ENCODE data around the gene PLEK2. TPM values are rescaled to one million over a fixed set of nuclear protein-coding genes. Genes with fewer than 3 reads are reported as not detected.
A peak's percentile ranks its signal among the peaks of the same experiment; 100 is the strongest.

The PLEK2 gene
- total RNA-seq, 5 donors from 2014 or later (not counting 1 experiment from before 2014, with no cell fraction given): 0.79 to 4.0 (median 3.5) TPM

DNA sequence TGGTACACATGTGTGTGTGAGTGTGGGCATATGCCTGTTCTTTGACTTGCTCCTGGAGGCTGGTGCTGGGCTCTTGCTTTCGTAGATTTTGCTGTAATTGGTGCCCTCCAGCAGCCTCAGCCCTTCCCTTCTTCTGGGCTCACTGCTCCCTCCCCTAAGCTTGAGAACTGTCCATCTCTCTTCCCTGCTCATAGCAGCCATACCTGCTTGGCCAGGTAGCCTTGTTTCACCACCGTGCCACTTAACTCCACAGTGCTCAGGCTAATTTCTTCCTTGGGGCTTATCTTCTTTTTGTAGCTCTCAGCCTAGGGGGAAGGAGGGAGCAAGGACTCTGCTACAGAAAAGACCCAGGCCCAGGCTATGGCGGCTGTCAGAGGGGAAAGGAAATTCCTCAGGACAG is 19.8 kb downstream of the PLEK2 start:
- ChIA-PET POLR2A (no interaction called here), CTCF (no interaction called here)
- Mint-ChIP-seq H3K9me3 (no peaks in the 10 kb centered on the region), H3K4me3 (no peak overlapping the region), H3K4me1 (peaks cover 7 to 16% (median 16%) of the 10 kb centered on the region in 3 donors), H3K27ac (no peak overlapping the region), H3K27me3 (no peaks in the 10 kb centered on the region), H3K36me3 (peaks cover 10% of the 10 kb centered on the region)
- ATAC-seq (replicated peaks in 1 of 4) (no peak), DNase-seq (no peak)
- Histone ChIP-seq H3K27me3 (replicated peaks in 1 of 2; ENCODE audit: control insufficient read depth in 2 of 2, extremely low read depth in 1 of 2, insufficient read depth in 2 of 2, low read length in 1 of 2) (no peaks in the 10 kb centered on the region), H3K4me1 (ENCODE audit: control insufficient read depth in 1 of 2, extremely low read depth in 1 of 2, insufficient read depth in 2 of 2, low read length in 2 of 2) (peaks cover 5 to 8% of the 10 kb centered on the region in 2 experiments), H3K4me3 (ENCODE audit: control insufficient read depth in 1 of 2, extremely low read depth in 1 of 2, low read length in 1 of 2) (no peak overlapping the region), H3K27ac (ENCODE audit: low read length) (no peak overlapping the region), H3K9me3 (no peaks in the 10 kb centered on the region), H3K36me3 (ENCODE audit: control insufficient read depth in 2 of 2, extremely low read depth in 1 of 2, insufficient read depth in 1 of 2, low read length in 1 of 2) (no peaks in the 10 kb centered on the region)
- 70% methylated on average over 2 of the region's 3 CpGs for WGBS (ENCODE audit: insufficient coverage)

DNA sequence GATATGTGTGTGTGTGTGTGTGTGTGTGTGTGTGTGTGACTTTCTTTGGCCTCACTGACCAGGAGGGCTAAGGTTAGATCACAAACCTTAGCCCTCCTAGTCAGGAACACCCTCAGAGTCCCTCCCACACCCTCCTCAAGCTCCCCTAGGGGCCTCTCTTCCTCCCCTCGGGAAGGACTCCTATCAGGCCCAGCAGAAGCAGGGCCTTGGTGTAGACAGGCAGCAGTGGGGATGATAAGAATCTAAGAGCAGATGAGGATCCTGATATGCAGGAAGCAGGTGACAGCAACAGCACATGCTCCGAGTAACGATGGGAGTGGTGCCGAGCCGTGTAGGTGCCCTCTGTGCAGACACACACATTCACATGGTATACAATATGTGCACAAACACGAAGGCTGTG is 20.7 kb downstream of the PLEK2 start:
- peaks cover 0 to 6% of the 10 kb centered on the region in 2 donors for H3K36me3 ChIP-seq (ENCODE audit: control insufficient read depth in 2 of 2, extremely low read depth in 1 of 2, insufficient read depth in 1 of 2, low read length in 1 of 2)
- Mint-ChIP-seq H3K27ac (no peak overlapping the region), H3K9me3 (no peaks in the 10 kb centered on the region), H3K36me3 (peaks cover 17% of the 10 kb centered on the region), H3K4me3 (no peak overlapping the region), H3K4me1 (peaks cover 7 to 16% (median 16%) of the 10 kb centered on the region in 3 donors), H3K27me3 (no peaks in the 10 kb centered on the region)
- no peak overlapping the region for H3K4me3 ChIP-seq (ENCODE audit: control insufficient read depth in 1 of 2, extremely low read depth in 1 of 2, low read length in 1 of 2)
- CTCF ChIA-PET: no interaction called here
- POLR2A ChIA-PET: interaction anchor here in 1 of 2 donors (0.6 kb wide), 1 partner anchor 264 kb away, joined by 4 read pairs; no protein-coding TSS in a partner anchor
- 14% methylated on average over 1 of the region's 6 CpGs for WGBS (ENCODE audit: insufficient coverage)
- ATAC-seq (replicated peaks in 1 of 4) (peak in 3 of 4 experiments; percentile 40 to 47 (median 44)), DNase-seq (peak in 1 of 35 experiments; percentile 7)
- no peaks in the 10 kb centered on the region for H3K27me3 ChIP-seq (replicated peaks in 1 of 2; ENCODE audit: control insufficient read depth in 2 of 2, extremely low read depth in 1 of 2, insufficient read depth in 2 of 2, low read length in 1 of 2)
- no peak overlapping the region for H3K27ac ChIP-seq (ENCODE audit: low read length)
- peaks cover 5 to 8% of the 10 kb centered on the region in 2 experiments for H3K4me1 ChIP-seq (ENCODE audit: control insufficient read depth in 1 of 2, extremely low read depth in 1 of 2, insufficient read depth in 2 of 2, low read length in 2 of 2)
- H3K9me3 ChIP-seq: no peaks in the 10 kb centered on the region

DNA sequence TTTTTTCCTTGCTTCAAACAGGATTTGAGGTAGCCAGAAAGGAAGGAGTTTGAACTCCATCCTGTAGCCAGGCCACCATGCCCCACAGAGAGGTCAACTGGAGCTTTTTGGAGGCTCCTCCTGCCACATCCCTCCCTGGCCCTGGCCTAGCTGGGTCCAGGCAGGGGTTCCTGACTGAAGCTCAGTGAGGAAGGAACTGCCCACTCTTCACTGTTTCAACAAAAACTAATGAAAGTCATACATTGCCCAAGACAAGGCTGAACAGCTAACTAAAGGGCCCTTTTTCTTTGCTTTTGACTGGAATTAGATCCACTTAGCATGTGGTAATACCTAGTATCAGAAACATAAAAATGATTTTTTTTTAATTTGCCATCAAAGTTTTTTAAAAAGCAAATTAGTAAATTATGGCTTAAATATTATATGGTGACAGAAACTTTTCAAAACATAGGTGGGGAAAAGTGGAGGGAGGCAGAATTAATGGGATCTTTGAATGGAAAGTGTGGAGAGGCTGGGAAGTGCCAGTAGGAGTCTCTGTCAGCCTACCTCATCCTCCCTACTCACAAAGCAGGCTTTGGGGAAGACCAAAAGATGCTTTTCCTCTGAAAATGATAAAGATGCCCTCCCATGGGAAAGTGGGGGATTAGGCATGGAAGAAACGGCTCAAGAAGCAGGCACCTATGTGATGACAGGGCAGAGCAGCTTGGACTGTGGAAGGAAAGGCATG is 22.0 kb downstream of the PLEK2 start:
- peaks cover 7 to 16% (median 16%) of the 10 kb centered on the region in 3 donors for H3K4me1 Mint-ChIP-seq
- WGBS (ENCODE audit: insufficient coverage): 71% methylated on average over 1 of the region's 1 CpG
- no peak overlapping the region for H3K4me3 ChIP-seq (ENCODE audit: control insufficient read depth in 1 of 2, extremely low read depth in 1 of 2, low read length in 1 of 2)
- H3K4me3 Mint-ChIP-seq: no peak overlapping the region
- DNase-seq (no peak), ATAC-seq (replicated peaks in 1 of 4) (no peak)
- no peak overlapping the region for H3K27ac Mint-ChIP-seq
- no peaks in the 10 kb centered on the region for H3K27me3 Mint-ChIP-seq
- peaks cover 5 to 8% of the 10 kb centered on the region in 2 experiments for H3K4me1 ChIP-seq (ENCODE audit: control insufficient read depth in 1 of 2, extremely low read depth in 1 of 2, insufficient read depth in 2 of 2, low read length in 2 of 2)
- no peak overlapping the region for H3K27ac ChIP-seq (ENCODE audit: low read length)
- no peaks in the 10 kb centered on the region for H3K9me3 ChIP-seq
- ChIA-PET POLR2A (interaction anchor here in 1 of 2 donors (0.6 kb wide), 1 partner anchor 13 kb away, joined by 5 read pairs; no protein-coding TSS in a partner anchor), CTCF (no interaction called here)
- no peaks in the 10 kb centered on the region for H3K9me3 Mint-ChIP-seq
- peaks cover 0 to 17% of the 10 kb centered on the region in 2 donors for H3K36me3 ChIP-seq (ENCODE audit: control insufficient read depth in 2 of 2, extremely low read depth in 1 of 2, insufficient read depth in 1 of 2, low read length in 1 of 2)
- peaks cover 25% of the 10 kb centered on the region for H3K36me3 Mint-ChIP-seq
- H3K27me3 ChIP-seq (replicated peaks in 1 of 2; ENCODE audit: control insufficient read depth in 2 of 2, extremely low read depth in 1 of 2, insufficient read depth in 2 of 2, low read length in 1 of 2): no peaks in the 10 kb centered on the region

DNA sequence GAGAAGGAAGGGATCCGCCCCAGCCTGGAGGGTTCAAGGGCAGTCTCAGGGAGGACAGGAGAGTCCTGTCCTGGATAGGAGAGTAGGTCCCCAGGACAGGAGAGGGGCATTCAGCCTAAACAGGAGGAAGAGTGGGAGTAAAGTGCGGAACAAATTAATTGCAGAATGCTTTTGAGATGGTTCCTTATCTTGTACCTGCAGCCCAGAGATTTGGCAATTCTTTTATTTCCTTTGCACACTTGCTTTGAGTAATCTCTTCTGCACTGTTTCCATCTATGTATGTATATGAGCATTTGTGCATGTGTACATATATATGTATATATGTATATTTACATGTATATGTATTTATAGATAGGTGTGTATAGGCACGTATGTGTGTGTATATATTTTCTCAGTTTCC is 22.7 kb downstream of the PLEK2 start:
- Histone ChIP-seq H3K36me3 (ENCODE audit: control insufficient read depth in 2 of 2, extremely low read depth in 1 of 2, insufficient read depth in 1 of 2, low read length in 1 of 2) (peaks cover 0 to 24% of the 10 kb centered on the region in 2 donors), H3K4me3 (ENCODE audit: control insufficient read depth in 1 of 2, extremely low read depth in 1 of 2, low read length in 1 of 2) (no peak overlapping the region), H3K27me3 (replicated peaks in 1 of 2; ENCODE audit: control insufficient read depth in 2 of 2, extremely low read depth in 1 of 2, insufficient read depth in 2 of 2, low read length in 1 of 2) (no peaks in the 10 kb centered on the region), H3K9me3 (no peaks in the 10 kb centered on the region), H3K27ac (ENCODE audit: low read length) (no peak overlapping the region), H3K4me1 (ENCODE audit: control insufficient read depth in 1 of 2, extremely low read depth in 1 of 2, insufficient read depth in 2 of 2, low read length in 2 of 2) (peaks cover 5 to 8% of the 10 kb centered on the region in 2 experiments)
- ATAC-seq (replicated peaks in 1 of 4) (no peak), DNase-seq (no peak)
- H3K36me3 Mint-ChIP-seq: peaks cover 32% of the 10 kb centered on the region
- no peaks in the 10 kb centered on the region for H3K9me3 Mint-ChIP-seq
- H3K27ac Mint-ChIP-seq: no peak overlapping the region
- WGBS (ENCODE audit: insufficient coverage): no CpG with 5 or more reads among the region's 3 CpGs
- CTCF ChIA-PET: no interaction called here
- H3K27me3 Mint-ChIP-seq: no peaks in the 10 kb centered on the region
- POLR2A ChIA-PET: no interaction called here
- peaks cover 7 to 16% (median 16%) of the 10 kb centered on the region in 3 donors for H3K4me1 Mint-ChIP-seq
- no peak overlapping the region for H3K4me3 Mint-ChIP-seq

DNA sequence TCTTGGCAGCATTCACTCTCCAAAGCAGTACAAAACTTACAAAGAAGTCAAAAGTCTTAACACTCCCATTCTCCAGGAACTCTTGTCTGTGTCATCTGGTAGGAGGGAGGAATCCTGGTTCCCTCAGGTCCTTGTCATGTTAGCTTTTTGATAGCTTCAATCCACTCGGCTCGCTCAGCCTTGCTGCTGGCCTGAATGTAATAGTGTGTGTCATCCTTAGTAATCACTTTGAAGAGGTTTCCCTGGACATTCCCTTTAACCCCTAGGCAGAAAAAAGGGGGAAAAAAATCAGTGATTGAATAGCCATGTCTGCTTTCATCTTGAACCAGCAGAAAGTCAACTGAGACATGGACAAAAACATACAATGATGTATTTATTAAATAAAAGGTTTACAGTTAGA is 24.8 kb downstream of the PLEK2 start:
- Mint-ChIP-seq H3K9me3 (no peaks in the 10 kb centered on the region), H3K36me3 (peaks cover 42% of the 10 kb centered on the region), H3K4me3 (no peak overlapping the region), H3K27ac (peak overlapping the region in 1 of 2 donors; percentile 18), H3K4me1 (peaks cover 7 to 16% (median 16%) of the 10 kb centered on the region in 3 donors), H3K27me3 (no peaks in the 10 kb centered on the region)
- Histone ChIP-seq H3K4me3 (ENCODE audit: control insufficient read depth in 1 of 2, extremely low read depth in 1 of 2, low read length in 1 of 2) (no peak overlapping the region), H3K4me1 (ENCODE audit: control insufficient read depth in 1 of 2, extremely low read depth in 1 of 2, insufficient read depth in 2 of 2, low read length in 2 of 2) (peaks cover 5 to 8% of the 10 kb centered on the region in 2 experiments), H3K27me3 (replicated peaks in 1 of 2; ENCODE audit: control insufficient read depth in 2 of 2, extremely low read depth in 1 of 2, insufficient read depth in 2 of 2, low read length in 1 of 2) (no peaks in the 10 kb centered on the region), H3K27ac (ENCODE audit: low read length) (no peak overlapping the region), H3K9me3 (no peaks in the 10 kb centered on the region), H3K36me3 (ENCODE audit: control insufficient read depth in 2 of 2, extremely low read depth in 1 of 2, insufficient read depth in 1 of 2, low read length in 1 of 2) (peaks cover 0 to 43% of the 10 kb centered on the region in 2 donors)
- ChIA-PET POLR2A (no interaction called here), CTCF (interaction anchor here (0.6 kb wide), 2 partner anchors 39 to 558 kb away, joined by 3 to 4 read pairs; no protein-coding TSS in a partner anchor)
- DNase-seq (no peak), ATAC-seq (replicated peaks in 1 of 4) (no peak)
- WGBS (ENCODE audit: insufficient coverage): no CpG with 5 or more reads among the region's 2 CpGs

DNA sequence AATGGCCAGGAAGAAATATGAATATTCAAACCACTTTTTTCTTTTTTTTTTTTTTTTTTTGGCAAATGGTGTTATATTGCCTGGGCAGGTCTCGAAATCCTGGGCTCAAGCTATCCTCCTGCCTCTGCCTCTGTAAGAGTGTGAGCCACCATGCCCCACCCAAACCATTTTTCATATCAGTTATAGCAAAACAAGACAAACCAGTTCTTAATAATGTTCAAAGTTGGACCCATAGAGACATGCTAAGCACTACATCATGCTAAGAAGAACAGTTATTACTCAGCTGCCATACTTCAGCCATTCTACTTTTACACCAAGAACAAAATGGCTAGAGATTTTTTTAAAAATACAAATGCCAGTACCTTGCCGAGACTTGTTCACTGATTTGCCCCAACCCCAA is 26.3 kb downstream of the PLEK2 start:
- ATAC-seq (replicated peaks in 1 of 4) (no peak), DNase-seq (no peak)
- H3K4me3 Mint-ChIP-seq: no peak overlapping the region
- 100% methylated on average over 1 of the region's 2 CpGs for WGBS (ENCODE audit: insufficient coverage)
- H3K27ac Mint-ChIP-seq: no peak overlapping the region
- H3K36me3 Mint-ChIP-seq: peaks cover 52% of the 10 kb centered on the region
- ChIA-PET POLR2A (interaction anchor here (0.6 to 0.7 kb wide), 3 partner anchors 35 to 499 kb away, joined by 4 to 12 read pairs (median 9); no protein-coding TSS in a partner anchor), CTCF (interaction anchor here in 1 of 2 donors (0.6 to 0.7 kb wide), 2 partner anchors 26 to 49 kb away, joined by 3 to 5 read pairs; partner anchors contain the start of gene ATP6V1D)
- no peaks in the 10 kb centered on the region for H3K9me3 Mint-ChIP-seq
- peaks cover under 1 to 6% (median 4%) of the 10 kb centered on the region in 3 donors for H3K4me1 Mint-ChIP-seq
- Histone ChIP-seq H3K27ac (ENCODE audit: low read length) (no peak overlapping the region), H3K36me3 (ENCODE audit: control insufficient read depth in 2 of 2, extremely low read depth in 1 of 2, insufficient read depth in 1 of 2, low read length in 1 of 2) (peaks cover 0 to 58% of the 10 kb centered on the region in 2 donors), H3K4me3 (ENCODE audit: control insufficient read depth in 1 of 2, extremely low read depth in 1 of 2, low read length in 1 of 2) (no peak overlapping the region), H3K27me3 (replicated peaks in 1 of 2; ENCODE audit: control insufficient read depth in 2 of 2, extremely low read depth in 1 of 2, insufficient read depth in 2 of 2, low read length in 1 of 2) (no peaks in the 10 kb centered on the region), H3K9me3 (no peaks in the 10 kb centered on the region), H3K4me1 (ENCODE audit: control insufficient read depth in 1 of 2, extremely low read depth in 1 of 2, insufficient read depth in 2 of 2, low read length in 2 of 2) (peaks cover 0 to 2% of the 10 kb centered on the region in 2 experiments)
- H3K27me3 Mint-ChIP-seq: no peaks in the 10 kb centered on the region

Measured in T-cell (primary cell).